GM18951 (cell line): ENCODE measurements around the gene HOXA10.

ENCODE experiments used
- POLR2A ChIP-seq: IDR thresholded peaks from 4 replicates; pipeline ENCODE4 v1.6.1; 2011; ENCODE audit warnings: mild to moderate bottlenecking; ENCODE audit not compliant: insufficient read length, insufficient read depth; ENCODE audit errors: extremely low read depth
- in situ Hi-C: fragments of 300-500 bp; cut with MboI; formaldehyde crosslinking; loops from one replicate; pipeline ENCODE4 v1.12.0; 2022; ENCODE audit warnings: low sequenced_read_pairs, mixed read lengths, inconsistent platforms; ENCODE audit not compliant: unreplicated experiment

Gene HOXA10

GRCh38 chr7:27200761-27201579 lies 26.9 kb upstream of the HOXA10 start:
- no peak for TF ChIP-seq POLR2A
- in situ Hi-C loops: loop anchor here (10.0 to 25.0 kb wide), 2 partner anchors 361 to 724 kb away; no protein-coding TSS in a partner anchor

- in situ Hi-C loops: loop anchor here (10.0 to 25.0 kb wide), 3 partner anchors 45 to 725 kb away; partner anchors contain the start of gene EVX1
- TF ChIP-seq POLR2A: no peak
These were observed 26.0 kb upstream of the HOXA10 start, which contains the start of gene HOXA13 for GRCh38 chr7:27199849-27200760. Gene HOXA13, minus strand, starts transcription at chr7:27200091. Its CDS starts 14 bp downstream, at chr7:27200077.

GRCh38 chr7:27198871-27199801 lies 25.0 kb upstream of the HOXA10 start:
- no peak for TF ChIP-seq POLR2A
- in situ Hi-C loops: loop anchor here (10.0 kb wide), 1 partner anchor 46 kb away; the partner anchor contains the start of gene EVX1

- in situ Hi-C loops: loop anchor here (10.0 kb wide), 1 partner anchor 47 kb away; the partner anchor contains the start of gene EVX1
- TF ChIP-seq POLR2A: no peak
These were observed 24.2 kb upstream of the HOXA10 start for GRCh38 chr7:27198138-27198841.

- in situ Hi-C loops: loop anchor here (10.0 kb wide), 1 partner anchor 47 kb away; the partner anchor contains the start of gene EVX1
These were observed 23.3 kb upstream of the HOXA10 start for GRCh38 chr7:27197137-27198042.

GRCh38 chr7:27196287-27196767 lies 22.2 kb upstream of the HOXA10 start:
- TF ChIP-seq POLR2A: no peak
- in situ Hi-C loops: loop anchor here (10.0 kb wide), 1 partner anchor 48 kb away; the partner anchor contains the start of gene EVX1

More at GRCh38 chr7:27197137-27198042, 23.3 kb upstream of the HOXA10 start:
- no peak for TF ChIP-seq POLR2A

- in situ Hi-C loops: loop anchor here (10.0 kb wide), 1 partner anchor 50 kb away; the partner anchor contains the start of gene EVX1
- TF ChIP-seq POLR2A: no peak
These were observed 20.7 kb upstream of the HOXA10 start for GRCh38 chr7:27194686-27195379.

- TF ChIP-seq POLR2A: no peak
- in situ Hi-C loops: loop anchor here (10.0 kb wide), 1 partner anchor 51 kb away; the partner anchor contains the start of gene EVX1
These were observed 19.9 kb upstream of the HOXA10 start for GRCh38 chr7:27194002-27194352.

GRCh38 chr7:27193335-27194001 lies 19.3 kb upstream of the HOXA10 start:
- in situ Hi-C loops: loop anchor here (10.0 kb wide), 1 partner anchor 51 kb away; the partner anchor contains the start of gene EVX1
- TF ChIP-seq POLR2A: no peak
